HepG2 (cell line): ENCODE results near the gene MRM3. TPM values are rescaled to one million over a fixed set of nuclear protein-coding genes. Genes with fewer than 3 reads are reported as not detected.

Source experiments
- DPF2 ChIP-seq: sonication (generic); formaldehyde crosslinking; IDR thresholded peaks from 2 replicates; pipeline ENCODE4 v1.4.0; 2020; ENCODE audit warnings: mild to moderate bottlenecking, low read depth, missing genetic modification reagents, borderline replicate concordance
- DZIP1 ChIP-seq: sonication (generic); formaldehyde crosslinking; IDR thresholded peaks from 2 replicates; pipeline ENCODE4 v1.5.0; 2020; ENCODE audit warnings: mild to moderate bottlenecking, missing genetic modification reagents
- HIVEP1 ChIP-seq: sonication (generic); formaldehyde crosslinking; IDR thresholded peaks from 2 replicates; pipeline ENCODE4 v1.4.0; 2020; ENCODE audit warnings: mild to moderate bottlenecking, missing genetic modification reagents
- HMG20B ChIP-seq: conservative IDR thresholded peaks from 2 replicates; pipeline ENCODE4 v1.6.1; 2016; ENCODE audit warnings: missing genetic modification reagents, missing compliant biosample characterization
- IRX3 ChIP-seq: sonication (generic); formaldehyde crosslinking; IDR thresholded peaks from 2 replicates; pipeline ENCODE4 v1.8.1; 2023; ENCODE audit warnings: mild to moderate bottlenecking, low read depth, missing genetic modification reagents, borderline replicate concordance
- NFKBIZ ChIP-seq: IDR thresholded peaks from 2 replicates; pipeline ENCODE4 v1.6.1; 2018; ENCODE audit warnings: missing genetic modification reagents, missing compliant biosample characterization
- NR2F6 ChIP-seq, 2 experiments: IDR thresholded peaks; 2 replicates each; pipeline ENCODE4 v1.6.1; 2016; ENCODE audit warnings: antibody characterized with exemption in 1 of 2, mild to moderate bottlenecking in 1 of 2
- TRAFD1 ChIP-seq: sonication (generic); formaldehyde crosslinking; IDR thresholded peaks from 2 replicates; pipeline ENCODE4 v1.5.1; 2020; ENCODE audit warnings: missing genetic modification reagents, mild to moderate bottlenecking, borderline replicate concordance
- UBTF ChIP-seq: sonication (generic); formaldehyde crosslinking; IDR thresholded peaks from 2 replicates; pipeline ENCODE4 v1.4.0; 2020; ENCODE audit warnings: mild to moderate bottlenecking, missing genetic modification reagents
- ZBTB4 ChIP-seq: sonication (generic); formaldehyde crosslinking; IDR thresholded peaks from 2 replicates; pipeline ENCODE4 v1.4.0; 2020; ENCODE audit warnings: missing genetic modification reagents, mild to moderate bottlenecking, borderline replicate concordance
- ZBTB44 ChIP-seq: sonication (generic); formaldehyde crosslinking; IDR thresholded peaks from 2 replicates; pipeline ENCODE4 v1.4.0; 2020; ENCODE audit warnings: missing genetic modification reagents
- ZNF3 ChIP-seq: IDR thresholded peaks from 2 replicates; pipeline ENCODE4 v1.7.0; 2017; ENCODE audit warnings: inconsistent platforms
- ZNF430 ChIP-seq: sonication (generic); formaldehyde crosslinking; IDR thresholded peaks from 2 replicates; pipeline ENCODE4 v1.9.0; 2021; ENCODE audit warnings: mild to moderate bottlenecking, missing genetic modification reagents
- ZNF562 ChIP-seq: sonication (generic); formaldehyde crosslinking; IDR thresholded peaks from 2 replicates; pipeline ENCODE4 v1.8.0; 2022; ENCODE audit warnings: missing genetic modification reagents, borderline replicate concordance
- ZNF564 ChIP-seq: sonication (generic); formaldehyde crosslinking; IDR thresholded peaks from 2 replicates; pipeline ENCODE4 v1.8.1; 2023; ENCODE audit warnings: mild to moderate bottlenecking, missing genetic modification reagents
- ZNF607 ChIP-seq: sonication (generic); formaldehyde crosslinking; IDR thresholded peaks from 2 replicates; pipeline ENCODE4 v1.5.1; 2020; ENCODE audit warnings: missing genetic modification reagents, mild to moderate bottlenecking, borderline replicate concordance
- ZNF839 ChIP-seq: sonication (generic); formaldehyde crosslinking; IDR thresholded peaks from 2 replicates; pipeline ENCODE4 v1.4.0; 2020; ENCODE audit warnings: missing genetic modification reagents, mild to moderate bottlenecking, borderline replicate concordance
- polyA plus RNA-seq, 8 experiments: library from polyadenylated mRNA; depleted of rRNA in 3 of 8; stranded (reverse) in 7 of 8; unstranded in 1 of 8; fragments of >200 nt; fragmentation: Illumina TruSeq in 4 of 8; extraction: Trizol in 4 of 8; gene quantifications; 2 replicates each; pipeline versions ENCODE4 v1.2.1 to v1.2.3, GENCODE V29; 2011 to 2016; ENCODE audit warnings: low read depth in 4 of 8, missing spikeins in 1 of 8, mixed read lengths in 1 of 8; ENCODE audit not compliant: insufficient read depth in 1 of 8
- total RNA-seq, 5 experiments: library from RNA; depleted of rRNA; stranded (reverse); fragments of >200 nt; fragmentation: Illumina TruSeq; extraction: Trizol; gene quantifications; 2 replicates each; pipeline ENCODE4 v1.2.3, GENCODE V29; 2016; ENCODE audit warnings: low read depth in 1 of 5

Gene MRM3
- total and polyA plus RNA-seq, 2 of the 13 experiments (the other 11 are each of a cell fraction or from before 2014, with no cell fraction given): 12.3 to 25.5 TPM

- no peak for TF ChIP-seq HMG20B (CRISPR knock-in tag)
- TF ChIP-seq UBTF (CRISPR knock-in tag): peak; percentile 82; the same call in 1 of the 2 replicates
- TF ChIP-seq NFKBIZ (CRISPR knock-in tag): no peak
- TF ChIP-seq NR2F6 (IDR thresholded peaks at IDR 0.05): no peak
- TF ChIP-seq NR2F6 (CRISPR knock-in tag; IDR thresholded peaks at IDR 0.05): no peak; the same call in 1 of the 2 replicates
- no peak for TF ChIP-seq HIVEP1 (CRISPR knock-in tag)
- no peak; the same call in 1 of the 2 replicates for TF ChIP-seq DPF2 (CRISPR knock-in tag)
- TF ChIP-seq ZBTB44: no peak
- peak; percentile 35; the same call in 1 of the 2 replicates for TF ChIP-seq ZNF564 (CRISPR knock-in tag)
- TF ChIP-seq ZNF430 (CRISPR knock-in tag): peak; percentile 53; the same call in 1 of the 2 replicates
- peak; percentile 73; the same call in 1 of the 2 replicates for TF ChIP-seq ZNF607 (CRISPR knock-in tag)
- no peak for TF ChIP-seq ZBTB4
- no peak for TF ChIP-seq ZNF839 (CRISPR knock-in tag)
- no peak for TF ChIP-seq TRAFD1 (CRISPR knock-in tag)
- TF ChIP-seq IRX3 (CRISPR knock-in tag): peak; percentile 80; the same call in 1 of the 2 replicates
- TF ChIP-seq ZNF562 (CRISPR knock-in tag): no peak
- TF ChIP-seq ZNF3 (CRISPR knock-in tag): no peak
- no peak; the same call in 1 of the 2 replicates for TF ChIP-seq DZIP1
These were observed 30.0 kb upstream of the MRM3 start, which contains the start of gene GEMIN4 (continued) for GRCh38 chr17:752002-752619.
